ENCODE measurements around the gene P3H4.
"Not testable (repeated sequence)": the region's sequence is repeated elsewhere in the genome, so short reads cannot be mapped to it uniquely, and the experiment has no call there.

The P3H4 gene

DNA sequence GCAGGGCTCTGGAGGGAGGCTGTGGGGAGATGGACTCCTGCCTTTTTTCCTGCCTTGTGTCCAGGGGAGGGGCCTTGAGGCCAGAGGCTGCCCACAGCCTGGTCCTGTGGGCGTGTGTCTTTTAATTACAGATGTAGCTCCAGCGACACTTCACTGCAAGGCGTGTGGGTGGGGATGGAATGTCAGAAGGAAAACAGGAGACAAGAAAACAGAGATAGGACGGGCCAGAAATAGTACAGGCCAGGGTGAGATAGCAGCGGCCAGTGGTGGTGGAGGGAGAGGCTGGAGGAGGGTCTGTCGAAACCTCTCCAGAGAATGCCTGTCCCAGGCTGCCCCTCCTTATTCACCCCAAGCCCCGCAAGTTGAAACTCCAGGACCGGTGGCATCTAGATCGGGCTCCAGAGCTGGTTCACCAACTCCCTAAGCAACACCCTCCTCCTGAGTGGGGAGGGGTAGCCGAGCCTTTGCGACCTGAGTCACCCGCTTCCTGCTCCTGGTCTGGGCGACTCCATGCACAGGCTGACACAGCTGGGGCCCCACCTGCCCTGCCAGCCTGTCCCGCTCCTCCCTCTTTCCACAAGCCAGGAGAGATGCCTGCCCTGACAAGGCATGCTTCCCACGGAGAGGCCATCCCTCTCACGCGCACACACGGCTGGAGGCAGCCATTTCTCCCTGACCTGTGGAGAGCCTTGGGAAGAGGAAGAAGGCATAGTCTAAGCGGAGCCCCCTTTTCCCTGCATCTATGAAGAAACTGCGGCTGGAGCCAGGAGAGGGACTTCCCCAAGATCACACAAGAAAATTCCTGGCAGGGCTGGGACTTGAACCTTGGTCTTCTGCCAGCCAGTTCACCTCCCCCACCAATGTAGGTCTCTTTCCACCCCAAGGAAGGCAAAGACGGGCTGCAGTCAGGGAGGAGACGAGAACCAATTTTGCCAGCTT, 18.6 kb downstream of the P3H4 start:
- DNase-seq, result no peak

DNA sequence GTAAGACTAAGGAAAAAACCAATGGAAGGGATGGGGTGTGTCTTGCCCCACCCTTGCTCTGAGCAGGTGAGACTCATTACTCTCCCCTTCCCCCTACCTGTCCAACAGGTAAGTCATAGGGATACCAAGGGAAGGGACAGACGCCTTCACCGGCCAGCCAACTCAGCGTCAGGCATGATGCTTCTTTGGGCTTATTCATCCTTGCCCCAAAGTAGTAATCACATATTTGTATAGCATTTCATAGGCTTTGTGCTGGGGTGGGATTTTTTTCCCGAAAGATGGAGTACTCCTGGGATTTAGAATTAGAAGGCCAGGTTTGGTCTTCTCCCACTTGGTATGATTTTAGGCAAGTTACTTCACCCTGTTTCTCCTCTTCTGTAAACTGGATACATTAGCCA, 24.7 kb downstream of the P3H4 start:
- DNase-seq, result no peak

DNA sequence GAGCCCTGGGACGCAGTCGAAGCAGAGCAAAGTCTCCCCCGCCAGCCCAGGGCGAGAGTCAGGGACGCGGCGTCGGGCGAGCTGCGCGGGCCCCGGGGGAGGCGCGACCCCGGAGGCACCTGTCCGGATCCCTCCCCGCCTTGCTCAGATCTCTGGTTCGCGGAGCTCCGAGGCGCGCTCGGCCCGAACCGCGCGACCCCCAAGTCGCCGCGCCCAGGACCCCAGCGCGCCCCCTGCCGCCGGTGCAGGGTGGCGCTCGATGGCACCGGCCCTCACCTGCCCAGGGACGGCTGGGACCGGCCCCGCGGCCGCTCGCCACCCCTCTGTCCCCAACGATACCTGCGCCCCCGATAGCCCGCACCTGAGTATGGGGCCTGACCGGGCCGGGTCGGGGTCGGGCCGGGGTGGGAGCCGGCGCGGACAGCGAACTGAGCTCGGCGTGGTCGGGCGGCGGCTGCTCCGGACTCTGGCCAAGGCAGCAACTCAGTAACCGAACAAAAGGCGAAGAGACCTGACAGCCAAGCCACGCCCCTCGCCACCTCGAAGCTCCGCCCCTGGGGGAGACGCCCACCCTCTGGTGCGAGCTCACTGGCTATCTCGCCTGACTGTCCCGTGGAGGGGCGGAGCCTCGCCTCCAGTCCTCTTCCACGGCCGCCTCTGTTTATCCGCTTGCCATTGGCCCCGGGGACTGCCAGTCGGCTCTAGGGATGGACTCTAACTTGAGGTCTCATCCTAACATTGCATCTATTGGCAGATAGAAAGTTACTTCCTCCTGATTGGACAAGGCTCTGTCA, 25.3 kb downstream of the P3H4 start, which contains the start of gene JUP:
TSS of gene JUP (minus strand) at position 485 of the 794 bp plus-strand sequence. CDS start 14,857 bp downstream, outside the sequence.
- DNase-seq, result peak; percentile 89

DNA sequence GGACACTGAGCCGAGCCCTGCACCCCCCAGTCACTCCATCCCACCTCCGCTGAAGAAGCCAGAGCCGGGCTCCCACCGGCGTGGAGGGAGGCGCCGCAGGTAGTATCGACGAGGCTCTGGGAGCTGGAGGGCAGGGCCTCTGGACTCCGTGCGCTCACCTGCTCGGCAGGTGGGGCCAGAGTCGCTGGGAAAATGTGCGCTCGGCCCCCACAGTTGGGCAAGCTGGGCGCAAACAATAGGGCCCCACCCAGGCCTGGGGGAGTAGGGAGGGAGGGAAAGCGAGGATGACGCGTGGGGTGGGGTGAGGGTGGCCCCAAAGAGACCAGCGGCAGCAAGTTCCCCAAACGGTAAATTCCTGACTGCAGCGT, 25.9 kb downstream of the P3H4 start:
- no peak for DNase-seq

DNA sequence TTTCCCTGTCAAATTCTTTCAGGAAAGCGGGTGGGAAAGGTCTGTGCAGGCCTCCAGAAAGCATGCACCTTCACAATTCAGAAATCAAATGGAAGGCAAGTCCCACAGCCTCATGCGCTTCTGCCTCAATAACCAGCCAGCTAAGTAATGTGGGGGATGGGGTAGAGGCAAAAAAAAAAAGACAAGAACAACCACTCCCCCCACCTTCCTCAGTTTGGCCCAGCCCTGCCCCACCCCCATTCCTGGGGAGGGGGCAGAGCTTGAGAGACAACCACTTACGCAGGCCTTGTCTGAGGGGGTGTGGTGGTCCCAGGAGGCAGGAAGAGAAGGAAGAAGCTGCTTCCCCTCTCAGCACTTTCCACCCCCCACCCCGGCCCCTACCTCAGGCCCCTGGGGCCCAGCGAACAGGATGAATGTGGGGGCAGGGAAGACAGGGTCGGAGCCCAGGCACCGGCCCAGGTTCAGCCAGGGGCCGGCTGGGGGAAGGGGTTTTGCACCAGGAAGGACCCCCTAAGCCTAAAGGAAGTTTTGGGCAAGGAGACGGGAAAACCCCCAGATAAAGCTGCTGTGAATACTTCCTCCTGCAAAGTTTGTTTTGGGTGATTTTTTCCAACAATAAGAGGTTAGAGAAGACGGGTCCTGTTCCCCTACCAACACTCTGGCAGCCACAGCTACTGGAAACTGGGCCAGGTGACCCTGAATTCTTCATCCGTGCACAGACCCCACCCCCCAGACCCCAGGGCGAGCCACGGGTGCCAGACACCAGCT, 26.5 kb downstream of the P3H4 start:
- no peak for DNase-seq

DNA sequence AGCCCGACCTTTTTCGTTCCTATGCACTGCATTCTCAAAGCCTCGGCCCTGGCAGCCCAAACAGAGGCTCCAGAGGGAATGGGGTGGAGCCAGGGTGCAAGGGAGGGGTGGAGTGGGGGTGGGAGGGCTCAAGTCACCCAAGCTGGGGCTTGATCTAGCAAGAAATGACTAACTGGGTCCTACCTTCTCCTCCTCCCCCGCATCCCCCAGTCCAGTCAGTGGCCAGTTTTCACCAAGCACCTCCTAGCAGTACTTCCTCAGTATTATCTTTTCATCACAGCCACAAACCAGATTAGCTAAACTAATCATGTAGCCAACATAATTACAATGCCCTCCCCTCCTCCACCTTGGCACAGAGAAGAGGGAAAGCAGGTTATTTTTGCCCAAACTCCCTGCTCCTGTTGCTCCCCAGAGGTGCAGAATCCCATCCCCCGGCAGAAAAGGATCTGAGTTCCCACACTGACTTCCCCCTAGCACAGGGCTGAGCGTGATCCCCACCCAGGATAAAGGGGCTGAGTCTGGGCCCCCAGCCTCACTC, 27.5 kb downstream of the P3H4 start:
- DNase-seq, result no peak

DNA sequence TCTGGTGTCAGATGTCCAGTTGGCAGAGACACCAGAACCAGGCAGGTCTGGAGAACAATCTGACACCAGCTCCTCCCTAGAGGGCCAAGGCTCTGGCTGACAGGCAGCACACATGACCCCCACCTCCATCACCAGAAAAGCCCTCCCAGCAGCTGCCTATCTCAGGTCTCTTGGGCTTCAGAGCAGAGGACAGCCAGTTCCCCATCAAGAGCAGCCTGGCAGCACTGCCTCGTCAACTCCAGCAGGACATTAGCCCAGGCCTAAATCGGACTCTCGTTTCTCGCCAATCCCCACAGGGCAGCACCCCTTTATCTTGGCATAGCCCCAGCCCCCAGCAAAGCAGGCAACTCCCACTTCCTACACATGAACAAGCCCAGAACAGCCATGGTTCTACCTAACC, 29.6 kb downstream of the P3H4 start:
- DNase-seq, result no peak

DNA sequence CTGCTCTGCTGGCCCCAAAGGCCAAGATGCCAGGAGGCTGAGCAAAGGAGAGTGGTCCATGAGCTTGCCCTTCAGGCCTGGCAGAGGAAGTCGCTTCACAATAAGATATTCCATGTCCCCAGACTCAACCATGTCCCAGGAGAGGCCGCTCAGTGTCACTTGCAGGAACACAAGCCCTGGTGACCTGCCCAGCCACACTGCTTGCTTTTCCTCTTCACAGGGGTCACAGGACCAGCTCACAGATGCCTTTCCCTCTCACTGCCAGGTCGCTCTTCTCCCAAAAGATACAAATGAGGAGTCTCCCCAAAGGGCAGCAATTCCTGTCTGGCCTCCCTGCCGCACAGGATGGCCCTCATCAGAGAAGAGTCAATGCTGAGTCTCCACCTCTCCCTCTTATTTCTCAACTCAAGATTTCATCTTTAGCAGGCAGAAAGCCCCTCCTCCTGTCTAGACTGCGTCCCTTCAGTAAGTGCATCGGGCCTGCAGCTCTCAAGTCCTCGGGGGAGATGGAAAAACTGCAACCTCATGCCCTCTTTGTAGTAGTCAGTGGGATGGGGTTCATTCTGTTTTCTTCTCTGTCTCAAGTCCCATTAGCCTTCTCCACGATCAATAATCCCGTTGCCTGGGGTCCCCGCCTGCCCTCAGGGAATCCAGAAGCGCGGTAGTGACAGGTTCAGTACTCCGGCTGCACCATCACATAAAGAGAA, 30.2 kb downstream of the P3H4 start:
- DNase-seq, result no peak

DNA sequence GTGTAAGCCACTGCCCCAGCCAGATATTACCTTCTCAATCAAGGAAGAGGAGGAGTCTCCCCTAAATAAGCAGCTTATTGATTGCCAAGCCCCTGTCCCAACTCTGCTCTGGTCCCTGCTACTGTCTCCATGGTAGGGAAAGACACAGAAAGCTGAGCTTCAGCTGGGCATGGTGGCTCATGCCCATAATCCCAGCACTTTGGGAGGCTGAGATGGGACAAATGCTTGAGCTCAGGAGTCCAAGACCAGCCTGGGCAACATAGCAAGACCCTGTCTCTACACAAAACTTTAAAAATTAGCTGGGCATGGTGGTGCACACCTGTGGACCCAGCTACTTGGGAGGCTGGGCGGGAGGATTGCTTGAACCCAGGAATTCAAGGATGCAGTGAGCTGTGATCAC, 31.8 kb downstream of the P3H4 start:
- no peak for DNase-seq

DNA sequence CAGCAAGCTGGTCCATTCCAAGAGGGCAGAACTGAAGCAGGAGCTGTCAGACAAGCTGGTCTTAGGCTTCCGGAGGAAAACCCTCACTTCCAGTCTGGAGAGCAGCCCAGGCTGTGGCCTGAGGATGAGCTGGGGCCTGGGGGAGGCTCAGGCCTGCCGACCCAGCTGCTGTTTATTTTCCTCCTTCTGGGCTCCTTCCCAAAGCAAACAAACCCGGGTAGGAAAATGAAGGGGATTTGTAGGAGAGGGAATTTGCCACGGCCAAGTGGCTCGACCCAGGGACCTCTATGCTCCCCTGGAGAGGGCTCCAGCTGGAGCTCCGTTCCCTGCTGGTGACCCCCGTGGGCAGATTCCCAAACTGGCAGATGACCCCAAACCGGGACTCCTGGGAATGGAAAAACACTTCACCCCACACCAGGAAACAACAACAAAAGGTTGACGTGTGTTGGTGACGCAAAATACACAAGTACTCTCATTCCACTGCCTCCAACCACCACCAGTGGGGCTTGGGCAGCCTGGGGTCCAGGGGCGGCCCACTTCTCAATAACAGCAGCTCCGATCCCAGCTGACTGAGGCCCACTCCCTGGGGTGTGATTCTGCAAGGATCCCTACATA, 34.1 kb downstream of the P3H4 start:
- DNase-seq, result no peak

DNA sequence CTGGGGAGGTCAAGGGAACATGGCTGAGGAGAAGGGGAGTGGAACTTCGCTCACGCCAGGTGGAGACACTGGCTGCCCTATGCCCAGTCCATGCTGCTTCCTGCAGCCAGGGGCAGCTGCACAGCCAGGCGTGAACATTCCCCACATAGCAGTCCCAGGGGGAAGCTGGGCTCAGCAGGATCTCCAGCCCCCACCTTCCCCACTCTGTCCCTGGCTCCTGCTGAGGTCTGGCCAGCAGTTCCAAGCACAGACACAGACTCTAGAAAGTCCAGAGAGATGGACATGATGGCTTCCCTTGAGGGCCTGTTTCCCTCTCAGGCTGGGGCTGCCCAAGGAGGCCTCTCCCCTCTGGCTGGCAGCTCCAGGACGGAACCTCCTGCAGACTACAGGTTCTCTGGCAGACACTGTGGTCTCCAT, 34.6 kb downstream of the P3H4 start:
- DNase-seq, result no peak

DNA sequence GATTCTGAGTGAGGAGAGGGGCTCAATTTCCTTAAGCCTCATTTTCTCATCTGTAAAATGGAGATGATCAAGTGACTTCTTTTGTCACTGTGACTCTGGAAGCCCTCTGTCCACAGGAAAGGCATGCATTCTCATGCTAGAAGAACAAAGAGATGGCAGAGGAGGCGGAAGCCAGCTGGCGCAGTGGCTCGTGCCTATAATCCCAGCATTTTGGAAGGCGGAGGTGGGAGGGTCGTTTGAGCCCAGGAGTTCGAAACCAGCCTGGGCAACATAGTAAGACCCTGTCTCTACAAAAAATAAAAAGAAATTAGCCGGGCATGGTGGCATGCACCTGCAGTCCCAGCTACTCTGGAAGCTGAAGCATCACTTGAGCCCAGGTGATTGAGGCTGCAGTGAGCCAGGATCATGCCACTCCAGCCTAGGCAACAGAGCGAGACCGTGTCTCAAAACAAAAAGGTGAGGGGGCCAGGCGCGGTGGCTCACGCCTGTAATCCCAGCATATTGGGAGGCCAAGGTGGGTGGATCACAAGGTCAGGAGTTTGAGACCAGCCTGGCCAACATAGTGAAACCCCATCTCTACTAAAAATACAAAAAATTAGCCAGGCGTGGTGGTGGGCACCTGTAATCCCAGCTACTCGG, 35.4 kb downstream of the P3H4 start:
- not testable (repeated sequence) for DNase-seq

DNA sequence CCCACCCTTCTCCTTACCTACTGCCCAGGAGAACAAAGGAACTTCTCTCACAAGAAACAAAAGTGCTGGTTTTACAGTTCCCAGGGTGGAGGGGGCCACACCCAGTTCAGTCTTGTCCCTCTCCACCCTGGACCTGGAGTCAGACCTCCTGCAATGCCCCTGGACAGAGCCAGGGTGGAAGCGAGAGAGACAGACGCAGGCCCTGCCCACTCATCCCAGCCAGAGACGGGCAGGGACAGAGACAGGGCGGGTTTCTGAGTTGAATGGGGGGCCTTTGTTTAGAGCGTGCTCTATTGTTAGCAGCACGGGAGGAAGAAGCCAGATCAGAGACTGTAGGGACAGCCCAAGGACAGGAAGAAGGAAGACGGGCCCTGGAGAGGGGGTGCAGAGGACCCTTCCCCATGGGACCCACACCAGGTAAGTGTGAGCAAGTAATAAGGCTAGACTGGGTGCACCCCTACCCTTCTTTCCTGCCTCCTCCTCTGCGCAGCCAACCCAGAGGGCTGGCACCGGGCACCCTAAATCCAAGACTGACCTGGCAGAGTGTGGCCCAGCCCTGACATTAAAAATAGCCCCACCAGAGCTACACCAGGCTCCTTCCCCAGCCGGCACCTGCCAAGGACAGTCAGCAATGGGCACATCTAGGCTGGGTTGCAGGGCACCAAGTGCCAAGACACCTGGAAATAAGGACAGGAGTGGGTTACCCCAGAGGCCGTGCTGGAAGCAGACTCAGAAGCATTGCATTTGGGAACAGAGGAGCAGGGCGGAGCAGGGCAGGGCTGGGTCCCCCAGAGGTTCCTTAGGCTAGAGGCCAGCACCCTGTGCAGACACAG, 36.1 kb downstream of the P3H4 start:
- no peak for DNase-seq

DNA sequence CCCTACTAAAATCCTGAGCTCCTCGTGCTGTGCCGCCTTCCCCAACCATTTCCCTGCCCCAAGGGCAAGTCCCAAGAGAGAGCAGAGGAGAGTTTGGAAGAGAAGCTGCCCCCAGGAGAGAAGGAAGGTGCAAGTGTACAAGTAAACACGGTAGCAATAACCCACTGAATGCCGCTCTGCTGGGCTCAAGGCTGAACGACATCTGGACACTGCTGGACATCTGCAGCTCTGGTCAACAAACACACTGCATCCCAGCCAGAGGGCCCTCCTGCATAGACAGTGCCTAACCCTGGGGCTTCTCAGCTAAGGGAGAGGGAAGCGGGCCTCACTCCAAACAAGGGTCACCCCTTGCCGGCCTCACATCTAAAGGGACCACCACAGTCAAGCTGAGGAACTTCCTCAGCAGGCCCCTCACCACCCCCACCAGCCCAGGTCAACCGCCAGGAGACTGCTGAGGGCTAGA, 38.0 kb downstream of the P3H4 start:
- no peak for DNase-seq

DNA sequence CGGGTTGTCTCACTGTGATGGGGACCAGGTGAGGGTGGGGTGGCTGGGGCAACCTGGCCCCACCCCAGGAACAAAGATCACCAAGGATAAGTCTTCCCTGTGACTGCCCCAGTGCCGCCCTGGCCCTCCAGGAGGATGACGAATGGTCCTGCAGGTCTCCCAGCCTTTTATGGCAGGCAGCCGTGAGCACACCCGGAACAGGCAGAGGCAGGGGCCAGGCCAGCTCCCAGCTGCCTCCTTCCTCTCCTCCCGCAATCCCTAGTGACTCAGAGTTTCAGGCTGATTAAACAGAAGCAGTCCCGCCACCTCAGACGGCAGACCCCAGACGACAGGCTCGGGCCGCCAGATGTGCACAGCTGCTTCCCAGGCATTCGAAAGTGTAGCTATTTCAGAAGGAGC, 38.6 kb downstream of the P3H4 start:
- DNase-seq, result no peak

DNA sequence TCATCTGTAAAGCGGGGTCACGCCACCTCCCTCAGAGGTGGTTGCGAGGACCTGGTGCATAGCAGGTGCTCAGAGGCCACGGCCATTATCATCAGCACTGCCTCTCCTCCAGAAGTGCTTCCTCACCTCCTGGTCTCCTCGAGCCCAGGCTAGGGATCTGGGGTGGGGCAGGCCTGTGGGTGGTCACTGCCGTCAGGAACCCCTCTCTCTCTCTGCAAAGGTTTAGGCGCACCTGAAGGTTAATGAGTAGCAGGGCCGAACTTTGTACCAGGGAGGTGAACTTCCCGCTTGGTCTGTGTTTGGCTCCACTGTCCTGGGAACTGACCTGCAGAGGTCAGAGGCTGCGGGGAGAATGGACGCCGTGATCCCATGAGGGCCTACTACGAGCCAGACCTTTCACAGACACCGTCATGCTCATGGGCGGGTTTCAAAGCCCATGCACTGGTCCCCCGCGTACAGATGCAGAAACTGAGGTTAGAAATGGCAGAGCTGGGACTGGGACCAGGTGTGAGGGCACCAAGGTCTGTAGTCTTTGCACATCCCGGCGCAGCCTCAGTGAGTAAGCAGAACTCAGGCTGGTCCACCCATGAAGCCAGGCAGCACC, 39.1 kb downstream of the P3H4 start:
- DNase-seq, result no peak

DNA sequence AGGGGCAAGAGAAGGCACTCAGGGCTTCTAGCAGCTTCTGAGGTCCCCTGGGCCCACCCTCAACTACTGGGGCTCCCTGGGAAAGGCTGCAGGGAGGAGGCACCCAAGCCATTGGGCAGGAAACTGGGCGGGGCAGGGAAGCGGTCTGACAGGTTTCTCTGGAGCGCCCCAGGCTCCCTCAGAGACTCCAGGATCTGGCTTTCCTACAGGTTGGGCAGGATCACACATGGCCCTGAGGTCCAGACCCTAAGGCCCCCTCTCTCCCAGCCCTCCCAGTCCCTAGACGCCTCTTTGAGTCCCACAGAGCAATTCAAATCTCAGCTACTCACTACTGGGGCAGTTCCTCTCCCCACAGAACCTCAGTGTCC, 39.5 kb downstream of the P3H4 start:
- no peak for DNase-seq

DNA sequence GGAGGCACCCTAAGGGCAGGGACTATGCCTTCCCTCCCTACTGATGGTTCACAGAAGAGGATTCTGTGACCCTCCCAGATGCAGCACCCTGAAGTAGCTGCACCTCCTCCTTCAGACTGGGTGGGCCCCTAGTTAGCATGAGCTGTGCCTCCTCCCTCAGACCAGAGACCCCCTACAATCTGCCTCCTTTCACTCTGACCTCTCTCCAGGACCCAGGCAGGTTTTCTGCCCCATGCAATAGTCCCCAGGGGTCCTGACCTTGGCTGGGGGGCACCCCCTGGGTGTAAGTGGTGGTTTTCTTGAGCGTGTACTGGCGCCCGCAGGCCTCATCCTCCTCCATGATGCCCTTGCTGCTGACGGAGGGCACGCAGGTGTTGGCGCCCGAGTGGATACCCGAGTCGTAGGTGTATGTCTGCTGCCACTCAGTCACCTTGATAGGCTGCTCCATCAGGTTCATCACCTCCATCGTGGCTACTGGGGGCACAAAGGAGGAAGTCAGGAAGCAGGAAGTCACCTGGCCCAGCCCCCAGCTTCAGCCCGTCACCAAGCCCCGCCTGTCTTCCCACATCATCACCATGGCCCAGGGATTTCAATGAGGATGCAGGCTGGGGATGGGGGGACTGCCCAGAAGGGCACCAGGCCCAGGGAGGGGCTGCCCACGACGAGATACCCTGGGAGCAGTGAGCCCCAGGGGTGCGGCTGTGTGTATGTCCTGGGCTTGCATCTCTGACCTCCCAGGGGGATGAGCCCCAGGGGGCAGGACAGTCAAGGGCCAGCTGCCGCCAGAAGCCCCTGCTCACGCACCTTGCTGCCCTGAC, 40.2 kb downstream of the P3H4 start:
- DNase-seq, result no peak

DNA sequence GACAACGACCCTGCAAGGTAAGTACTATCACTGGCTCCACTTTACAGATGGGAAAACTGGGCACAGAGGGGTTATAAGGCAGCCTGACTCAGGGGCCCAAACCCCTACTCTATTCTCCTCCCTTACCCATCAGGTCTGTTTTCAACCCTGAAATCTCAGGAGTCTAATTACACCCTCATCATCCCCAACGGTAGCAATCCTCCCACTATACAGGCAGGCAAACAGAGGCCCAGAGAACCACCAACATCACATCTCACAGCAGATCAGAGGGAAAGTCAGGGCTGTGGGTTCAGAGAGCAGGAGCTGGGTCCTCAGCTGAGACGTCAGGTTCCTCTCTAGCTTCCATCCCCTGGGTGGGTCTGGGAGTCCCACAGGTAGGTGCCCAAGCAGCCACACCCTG, 41.8 kb downstream of the P3H4 start:
- no peak for DNase-seq
